Measurements from ENCODE around the gene HORMAD2.
A peak's percentile ranks its signal among the peaks of the same experiment; 100 is the strongest.
"Not testable (repeated sequence)": the region's sequence is repeated elsewhere in the genome, so short reads cannot be mapped to it uniquely, and the experiment has no call there.

Gene HORMAD2

DNA sequence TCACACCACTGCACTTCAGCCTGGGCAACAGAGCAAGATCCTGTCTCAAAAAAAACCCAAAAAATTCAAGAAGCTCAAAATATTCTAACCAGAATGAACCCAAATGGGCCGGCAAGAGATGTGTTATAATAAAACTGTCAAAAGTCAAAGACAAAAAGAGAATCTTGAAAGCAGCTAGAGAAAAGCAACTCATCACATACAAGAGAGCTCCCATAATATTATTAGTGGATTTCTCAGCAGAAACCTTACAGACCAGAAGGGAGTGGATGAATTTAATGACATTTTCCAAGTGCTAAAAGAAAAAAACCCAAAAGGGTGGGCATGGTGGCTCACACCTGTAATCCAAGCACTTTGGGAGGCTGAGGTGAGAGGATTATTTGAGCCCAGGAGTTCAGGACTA, 22.9 kb upstream of the HORMAD2 start:
- DNase-seq, result no peak

GRCh38 chr22:30059346-30060020, 20.8 kb upstream of the HORMAD2 start:
- DNase-seq, result not testable (repeated sequence)

DNA sequence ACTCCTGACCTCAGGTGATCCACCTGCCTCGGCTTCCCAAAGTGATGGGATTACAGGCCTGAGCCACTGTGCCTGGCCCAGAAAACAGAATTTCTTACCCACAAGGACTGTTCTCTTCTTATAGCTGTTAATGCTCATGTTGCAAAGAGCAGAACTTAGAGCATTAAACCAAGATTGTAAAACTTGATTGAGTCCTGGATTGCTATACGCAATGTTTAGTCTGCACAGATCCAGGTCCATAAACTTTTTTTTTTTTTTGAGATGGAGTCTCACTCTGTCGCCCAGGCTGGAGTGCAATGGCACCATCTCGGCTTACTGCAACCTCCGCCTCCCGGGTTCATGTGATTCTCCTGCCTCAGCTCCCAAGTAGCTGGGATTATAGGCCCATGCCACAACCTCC, 19.2 kb upstream of the HORMAD2 start:
- not testable (repeated sequence) for DNase-seq

GRCh38 chr22:30062259-30062658, 18.0 kb upstream of the HORMAD2 start:
- no peak for DNase-seq

GRCh38 chr22:30062950-30063349, 17.3 kb upstream of the HORMAD2 start:
- DNase-seq, result no peak

DNA sequence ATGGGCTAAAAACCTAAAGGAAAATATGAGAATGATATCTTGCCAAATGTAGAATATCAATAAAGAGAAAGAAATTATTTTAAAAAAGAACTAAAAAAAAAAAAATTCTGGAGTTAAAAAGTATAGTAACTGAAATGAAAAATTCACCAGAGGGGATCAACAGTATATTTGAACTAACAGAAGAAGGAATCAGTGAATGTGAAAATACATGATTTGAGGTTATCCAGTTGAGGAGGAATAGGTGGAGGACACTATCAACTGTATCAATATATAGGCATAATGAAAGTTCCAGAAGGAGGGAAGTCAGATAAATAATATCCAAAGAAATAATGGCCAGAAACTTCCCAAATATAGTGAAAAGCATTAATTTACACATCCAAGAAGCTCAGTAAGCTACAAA, 16.1 kb upstream of the HORMAD2 start:
- DNase-seq, result no peak

GRCh38 chr22:30073743-30074142, 6.5 kb upstream of the HORMAD2 start:
- DNase-seq, result no peak

GRCh38 chr22:30074147-30074546, 6.1 kb upstream of the HORMAD2 start:
- DNase-seq, result no peak

GRCh38 chr22:30074994-30075393, 5.3 kb upstream of the HORMAD2 start:
- DNase-seq, result no peak

- no peak for DNase-seq
Measured at GRCh38 chr22:30077279-30077880, 2.9 kb upstream of the HORMAD2 start.

GRCh38 chr22:30078320-30079311, 1.6 kb upstream of the HORMAD2 start:
- DNase-seq, result peak in 1 of 5 experiments; percentile 89

- DNase-seq, result no peak
Measured at GRCh38 chr22:30080805-30081204, 541 bp downstream of the HORMAD2 start.

GRCh38 chr22:30086496-30086895, 6.2 kb downstream of the HORMAD2 start:
- DNase-seq, result peak in 1 of 5 experiments; percentile 62

GRCh38 chr22:30087037-30087436, 6.8 kb downstream of the HORMAD2 start:
- DNase-seq, result not testable (repeated sequence)

DNA sequence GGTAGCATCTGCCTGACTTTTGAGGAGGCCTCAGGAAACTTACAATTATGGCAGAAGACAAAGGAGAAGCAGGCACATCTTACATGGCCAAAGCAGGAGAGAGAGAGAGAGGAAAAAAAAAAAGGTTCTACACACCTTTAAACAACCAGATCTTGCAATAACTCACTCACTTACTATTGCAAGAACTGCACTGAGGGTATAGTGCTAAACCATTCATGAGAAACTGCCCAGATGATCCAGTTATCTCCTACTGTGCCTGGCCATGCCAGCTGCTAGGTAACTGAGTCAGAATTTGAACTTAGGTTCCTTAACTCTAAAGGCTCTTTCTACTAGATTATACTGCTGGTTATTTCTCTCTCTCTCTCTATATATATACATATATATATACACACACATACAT, 7.3 kb downstream of the HORMAD2 start:
- no peak for DNase-seq

DNA sequence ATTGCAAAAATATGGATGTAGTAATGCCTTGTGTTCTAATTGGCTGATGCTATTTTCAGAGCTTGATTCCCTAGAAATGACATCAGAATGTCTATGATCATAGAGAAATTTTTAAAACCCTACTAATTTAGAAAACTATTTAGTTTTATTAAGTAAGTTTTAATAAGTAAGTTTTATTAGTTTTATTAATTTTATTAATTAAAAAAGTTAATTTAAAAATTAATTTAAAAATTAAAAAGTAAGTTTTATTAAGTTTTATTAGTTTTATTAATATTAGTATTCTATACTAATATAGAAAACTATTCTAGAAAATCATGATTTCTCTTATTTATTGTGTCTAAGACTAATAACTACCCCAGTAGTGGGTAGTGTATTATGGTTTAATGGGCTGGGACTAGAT, 8.2 kb downstream of the HORMAD2 start:
- no peak for DNase-seq

- DNase-seq, result peak in 1 of 5 experiments; percentile 21
Measured at GRCh38 chr22:30089655-30089974, 9.4 kb downstream of the HORMAD2 start.

- DNase-seq, result no peak
Measured at GRCh38 chr22:30092686-30093085, 12.4 kb downstream of the HORMAD2 start.

- DNase-seq, result no peak
Measured at GRCh38 chr22:30094804-30095203, 14.5 kb downstream of the HORMAD2 start.

GRCh38 chr22:30097861-30098260, 17.6 kb downstream of the HORMAD2 start:
- DNase-seq, result no peak

GRCh38 chr22:30100770-30101169, 20.5 kb downstream of the HORMAD2 start:
- DNase-seq, result peak in 1 of 5 experiments; percentile 66

DNA sequence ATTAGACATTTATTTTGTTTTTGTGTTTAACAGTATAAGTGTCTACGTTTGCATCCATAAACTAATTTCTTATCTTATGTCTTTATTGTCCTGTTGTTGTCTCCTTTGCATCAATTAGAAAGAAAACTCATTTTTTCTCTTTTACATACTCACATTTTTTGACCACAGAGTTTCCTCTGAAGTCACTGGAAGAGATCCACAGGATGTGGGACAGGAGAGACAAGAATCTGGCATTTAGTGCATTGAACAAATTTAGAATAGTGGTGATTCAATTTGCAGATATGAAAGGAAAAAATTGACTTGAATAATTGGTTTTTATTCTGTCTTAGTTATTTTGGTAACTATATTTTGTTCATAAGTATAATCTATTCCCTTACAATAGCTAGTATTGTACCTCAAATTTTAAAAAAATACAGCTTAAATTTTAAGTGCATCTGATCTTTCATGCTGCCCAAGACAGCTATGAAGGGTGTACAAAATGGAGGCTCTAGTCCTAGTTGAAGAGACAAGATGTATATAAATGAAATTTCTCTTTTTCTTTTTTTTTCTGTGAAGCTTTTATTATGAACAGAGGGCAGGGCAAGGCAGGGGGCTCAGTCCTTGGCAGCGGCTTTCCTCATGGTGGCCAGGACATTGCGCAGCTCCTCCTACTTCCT, 24.4 kb downstream of the HORMAD2 start:
- peak in 1 of 5 experiments; percentile 94 for DNase-seq

- no peak for DNase-seq
Measured at GRCh38 chr22:30105483-30105882, 25.2 kb downstream of the HORMAD2 start.

Data from T-helper 2 cell (primary cell).